Measurements from ENCODE around the gene ITGB3. TPM values are rescaled to one million over a fixed set of nuclear protein-coding genes. Genes with fewer than 3 reads are reported as not detected.

Gene ITGB3
- total and polyA plus RNA-seq, 9 of the 15 experiments (the other 6 are each of a cell fraction or from before 2014, with no cell fraction given): 0.08 to 2.6 (median 0.62) TPM; not detected in 1

DNA sequence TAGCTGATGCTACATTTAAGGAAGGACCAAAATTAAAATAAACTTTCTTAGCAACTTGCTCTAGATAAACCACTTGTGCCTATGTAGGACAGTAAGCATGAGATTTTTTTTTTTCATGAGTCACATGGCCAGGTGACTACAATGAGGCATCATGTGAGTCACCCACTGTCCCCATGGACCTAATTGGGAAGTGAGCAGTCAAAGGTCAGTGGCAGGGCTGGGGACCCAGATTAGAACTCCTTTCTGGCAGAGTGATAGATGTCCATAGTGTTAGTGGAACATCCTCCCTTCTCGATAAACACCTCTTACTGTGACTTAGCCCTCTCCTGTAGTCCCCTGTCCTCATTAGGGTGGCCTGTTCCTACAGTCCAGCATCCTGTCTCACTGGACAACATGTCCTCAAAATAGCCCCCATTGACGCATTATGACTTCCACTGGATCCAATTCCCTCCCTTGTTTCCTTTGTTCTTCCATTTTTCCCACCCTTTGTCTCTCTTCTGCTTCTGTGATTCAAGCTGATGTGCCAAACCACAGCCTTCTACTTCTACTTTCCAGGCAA is 12.4 kb downstream of the ITGB3 start (continued):
- TF ChIP-seq, protein P1, sequence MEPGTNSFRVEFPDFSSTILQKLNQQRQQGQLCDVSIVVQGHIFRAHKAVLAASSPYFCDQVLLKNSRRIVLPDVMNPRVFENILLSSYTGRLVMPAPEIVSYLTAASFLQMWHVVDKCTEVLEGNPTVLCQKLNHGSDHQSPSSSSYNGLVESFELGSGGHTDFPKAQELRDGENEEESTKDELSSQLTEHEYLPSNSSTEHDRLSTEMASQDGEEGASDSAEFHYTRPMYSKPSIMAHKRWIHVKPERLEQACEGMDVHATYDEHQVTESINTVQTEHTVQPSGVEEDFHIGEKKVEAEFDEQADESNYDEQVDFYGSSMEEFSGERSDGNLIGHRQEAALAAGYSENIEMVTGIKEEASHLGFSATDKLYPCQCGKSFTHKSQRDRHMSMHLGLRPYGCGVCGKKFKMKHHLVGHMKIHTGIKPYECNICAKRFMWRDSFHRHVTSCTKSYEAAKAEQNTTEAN (CRISPR knock-in tag; IDR thresholded peaks at IDR 0.05): no peak
- TF ChIP-seq FOXJ2 (tag; IDR thresholded peaks at IDR 0.05): no peak
- TF ChIP-seq ZSCAN32 (CRISPR knock-in tag; IDR thresholded peaks at IDR 0.05): 0 out of 2 replicates have a peak, but pooled peaks have one; percentile 34
- peak; percentile 70 for TF ChIP-seq CCNT2 (IDR thresholded peaks at IDR 0.05; ENCODE audit: borderline replicate concordance, extremely low read depth, insufficient read length, low read depth, low read length)
- no peak for TF ChIP-seq GTF2F1 (IDR thresholded peaks at IDR 0.05; ENCODE audit: low read depth, low read length)
- no peak for TF ChIP-seq NBN (IDR thresholded peaks at IDR 0.05; ENCODE audit: low read depth)
- TF ChIP-seq, protein P2, sequence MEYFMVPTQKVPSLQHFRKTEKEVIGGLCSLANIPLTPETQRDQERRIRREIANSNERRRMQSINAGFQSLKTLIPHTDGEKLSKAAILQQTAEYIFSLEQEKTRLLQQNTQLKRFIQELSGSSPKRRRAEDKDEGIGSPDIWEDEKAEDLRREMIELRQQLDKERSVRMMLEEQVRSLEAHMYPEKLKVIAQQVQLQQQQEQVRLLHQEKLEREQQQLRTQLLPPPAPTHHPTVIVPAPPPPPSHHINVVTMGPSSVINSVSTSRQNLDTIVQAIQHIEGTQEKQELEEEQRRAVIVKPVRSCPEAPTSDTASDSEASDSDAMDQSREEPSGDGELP (CRISPR knock-in tag; IDR thresholded peaks at IDR 0.05; ENCODE audit: borderline replicate concordance): peak; percentile 50
- TF ChIP-seq NFIC (IDR thresholded peaks at IDR 0.05): peak; percentile 70; the same call in 1 of the 2 replicates
- TF ChIP-seq ZBED1 (IDR thresholded peaks at IDR 0.05): no peak
- TF ChIP-seq HNRNPL (IDR thresholded peaks at IDR 0.05; ENCODE audit: low read depth, low read length): no peak
- TF ChIP-seq, protein P3, sequence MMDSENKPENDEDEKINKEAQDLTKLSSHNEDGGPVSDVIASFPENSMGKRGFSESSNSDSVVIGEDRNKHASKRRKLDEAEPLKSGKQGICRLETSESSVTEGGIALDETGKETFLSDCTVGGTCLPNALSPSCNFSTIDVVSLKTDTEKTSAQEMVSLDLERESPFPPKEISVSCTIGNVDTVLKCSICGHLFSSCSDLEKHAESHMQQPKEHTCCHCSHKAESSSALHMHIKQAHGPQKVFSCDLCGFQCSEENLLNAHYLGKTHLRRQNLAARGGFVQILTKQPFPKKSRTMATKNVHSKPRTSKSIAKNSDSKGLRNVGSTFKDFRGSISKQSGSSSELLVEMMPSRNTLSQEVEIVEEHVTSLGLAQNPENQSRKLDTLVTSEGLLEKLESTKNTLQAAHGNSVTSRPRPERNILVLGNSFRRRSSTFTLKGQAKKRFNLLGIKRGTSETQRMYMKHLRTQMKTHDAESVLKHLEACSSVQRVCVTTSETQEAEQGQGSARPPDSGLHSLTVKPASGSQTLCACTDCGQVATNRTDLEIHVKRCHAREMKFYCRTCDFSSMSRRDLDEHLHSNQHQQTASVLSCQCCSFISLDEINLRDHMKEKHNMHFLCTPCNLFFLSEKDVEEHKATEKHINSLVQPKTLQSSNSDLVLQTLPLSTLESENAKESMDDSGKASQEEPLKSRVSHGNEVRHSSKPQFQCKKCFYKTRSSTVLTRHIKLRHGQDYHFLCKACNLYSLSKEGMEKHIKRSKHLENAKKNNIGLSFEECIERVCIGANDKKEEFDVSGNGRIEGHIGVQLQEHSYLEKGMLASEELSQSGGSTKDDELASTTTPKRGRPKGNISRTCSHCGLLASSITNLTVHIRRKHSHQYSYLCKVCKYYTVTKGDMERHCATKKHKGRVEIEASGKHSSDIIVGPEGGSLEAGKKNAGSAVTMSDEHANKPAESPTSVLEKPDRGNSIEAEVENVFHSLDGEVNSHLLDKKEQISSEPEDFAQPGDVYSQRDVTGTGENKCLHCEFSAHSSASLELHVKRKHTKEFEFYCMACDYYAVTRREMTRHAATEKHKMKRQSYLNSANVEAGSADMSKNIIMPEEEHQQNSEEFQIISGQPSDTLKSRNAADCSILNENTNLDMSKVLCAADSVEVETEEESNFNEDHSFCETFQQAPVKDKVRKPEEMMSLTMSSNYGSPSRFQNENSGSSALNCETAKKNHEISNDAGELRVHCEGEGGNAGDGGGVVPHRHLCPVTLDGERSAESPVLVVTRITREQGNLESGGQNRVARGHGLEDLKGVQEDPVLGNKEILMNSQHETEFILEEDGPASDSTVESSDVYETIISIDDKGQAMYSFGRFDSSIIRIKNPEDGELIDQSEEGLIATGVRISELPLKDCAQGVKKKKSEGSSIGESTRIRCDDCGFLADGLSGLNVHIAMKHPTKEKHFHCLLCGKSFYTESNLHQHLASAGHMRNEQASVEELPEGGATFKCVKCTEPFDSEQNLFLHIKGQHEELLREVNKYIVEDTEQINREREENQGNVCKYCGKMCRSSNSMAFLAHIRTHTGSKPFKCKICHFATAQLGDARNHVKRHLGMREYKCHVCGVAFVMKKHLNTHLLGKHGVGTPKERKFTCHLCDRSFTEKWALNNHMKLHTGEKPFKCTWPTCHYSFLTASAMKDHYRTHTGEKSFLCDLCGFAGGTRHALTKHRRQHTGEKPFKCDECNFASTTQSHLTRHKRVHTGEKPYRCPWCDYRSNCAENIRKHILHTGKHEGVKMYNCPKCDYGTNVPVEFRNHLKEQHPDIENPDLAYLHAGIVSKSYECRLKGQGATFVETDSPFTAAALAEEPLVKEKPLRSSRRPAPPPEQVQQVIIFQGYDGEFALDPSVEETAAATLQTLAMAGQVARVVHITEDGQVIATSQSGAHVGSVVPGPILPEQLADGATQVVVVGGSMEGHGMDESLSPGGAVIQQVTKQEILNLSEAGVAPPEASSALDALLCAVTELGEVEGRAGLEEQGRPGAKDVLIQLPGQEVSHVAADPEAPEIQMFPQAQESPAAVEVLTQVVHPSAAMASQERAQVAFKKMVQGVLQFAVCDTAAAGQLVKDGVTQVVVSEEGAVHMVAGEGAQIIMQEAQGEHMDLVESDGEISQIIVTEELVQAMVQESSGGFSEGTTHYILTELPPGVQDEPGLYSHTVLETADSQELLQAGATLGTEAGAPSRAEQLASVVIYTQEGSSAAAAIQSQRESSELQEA (IDR thresholded peaks at IDR 0.05; ENCODE audit: low read depth): no peak
- TF ChIP-seq, protein P4, sequence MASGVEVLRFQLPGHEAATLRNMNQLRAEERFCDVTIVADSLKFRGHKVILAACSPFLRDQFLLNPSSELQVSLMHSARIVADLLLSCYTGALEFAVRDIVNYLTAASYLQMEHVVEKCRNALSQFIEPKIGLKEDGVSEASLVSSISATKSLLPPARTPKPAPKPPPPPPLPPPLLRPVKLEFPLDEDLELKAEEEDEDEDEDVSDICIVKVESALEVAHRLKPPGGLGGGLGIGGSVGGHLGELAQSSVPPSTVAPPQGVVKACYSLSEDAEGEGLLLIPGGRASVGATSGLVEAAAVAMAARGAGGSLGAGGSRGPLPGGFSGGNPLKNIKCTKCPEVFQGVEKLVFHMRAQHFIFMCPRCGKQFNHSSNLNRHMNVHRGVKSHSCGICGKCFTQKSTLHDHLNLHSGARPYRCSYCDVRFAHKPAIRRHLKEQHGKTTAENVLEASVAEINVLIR (CRISPR knock-in tag; IDR thresholded peaks at IDR 0.05): peak; percentile 39; the same call in 1 of the 2 replicates
